Stomach smooth muscle (tissue), 2 donors: ENCODE results near the gene OR2V2.
"Not testable (repeated sequence)": the region's sequence is repeated elsewhere in the genome, so short reads cannot be mapped to it uniquely, and the experiment has no call there.

ENCODE experiments used
- H3K27ac ChIP-seq: one replicate; pipeline ENCODE4 v1.7.0; 2013; ENCODE audit warnings: mild to moderate bottlenecking, low read length, inconsistent platforms
- H3K27me3 ChIP-seq, 2 donors: one replicate each; pipeline ENCODE4 v1.7.0; 2013; ENCODE audit warnings: low read length in 2 of 2; ENCODE audit not compliant: insufficient read depth in 2 of 2, control insufficient read depth in 1 of 2
- H3K36me3 ChIP-seq, 2 donors: one replicate each; pipeline ENCODE4 v1.7.0; 2013; ENCODE audit warnings: low read length in 2 of 2; ENCODE audit not compliant: control insufficient read depth in 2 of 2, insufficient read depth in 2 of 2
- H3K4me1 ChIP-seq: one replicate; pipeline ENCODE4 v1.7.0; 2013; ENCODE audit warnings: low read length; ENCODE audit not compliant: control insufficient read depth, insufficient read depth
- H3K4me3 ChIP-seq, 2 donors: one replicate each; pipeline ENCODE4 v1.7.0; 2013; ENCODE audit warnings: low read length in 2 of 2
- H3K9ac ChIP-seq, 2 donors: one replicate each; pipeline ENCODE4 v1.7.0; 2013; ENCODE audit warnings: low read length in 2 of 2, mild to moderate bottlenecking in 1 of 2
- H3K9me3 ChIP-seq, 2 donors: one replicate each; pipeline ENCODE4 v1.7.0; 2013; ENCODE audit warnings: low read length in 2 of 2; ENCODE audit not compliant: control insufficient read depth in 2 of 2
- donor health status: healthy.
- donor health status: Pancreatic carcinoma.

Gene OR2V2

GRCh38 chr5:181105391-181106025 lies 41.9 kb upstream of the OR2V2 start:
- no peak overlapping the region for H3K4me3 ChIP-seq
- H3K36me3 ChIP-seq, result no peaks in the 10 kb centered on the region
- no peak overlapping the region for H3K9ac ChIP-seq
- peaks cover 33 to 34% of the 10 kb centered on the region in 2 donors for H3K27me3 ChIP-seq
- no peaks in the 10 kb centered on the region for H3K9me3 ChIP-seq
- H3K27ac ChIP-seq, result no peak overlapping the region
- peaks cover under 1% of the 10 kb centered on the region for H3K4me1 ChIP-seq

GRCh38 chr5:181107699-181108098 lies 39.7 kb upstream of the OR2V2 start:
- Histone ChIP-seq H3K36me3 (no peaks in the 10 kb centered on the region), H3K9me3 (no peaks in the 10 kb centered on the region), H3K4me3 (no peak overlapping the region), H3K9ac (no peak overlapping the region), H3K27ac (no peak overlapping the region), H3K27me3 (peaks cover 37 to 47% of the 10 kb centered on the region in 2 donors), H3K4me1 (no peaks in the 10 kb centered on the region)

GRCh38 chr5:181108578-181109165 lies 38.7 kb upstream of the OR2V2 start:
- no peak overlapping the region for H3K9ac ChIP-seq
- H3K36me3 ChIP-seq, result no peaks in the 10 kb centered on the region
- no peaks in the 10 kb centered on the region for H3K4me1 ChIP-seq
- no peak overlapping the region for H3K27ac ChIP-seq
- H3K4me3 ChIP-seq, result no peak overlapping the region
- no peaks in the 10 kb centered on the region for H3K9me3 ChIP-seq
- H3K27me3 ChIP-seq, result peaks cover 40 to 53% of the 10 kb centered on the region in 2 donors

GRCh38 chr5:181109489-181110013 lies 37.8 kb upstream of the OR2V2 start:
- Histone ChIP-seq H3K9ac (no peak overlapping the region), H3K4me3 (no peak overlapping the region), H3K27me3 (peaks cover 44 to 61% of the 10 kb centered on the region in 2 donors), H3K9me3 (peaks cover 3 to 4% of the 10 kb centered on the region in 2 donors), H3K27ac (no peak overlapping the region), H3K36me3 (no peaks in the 10 kb centered on the region), H3K4me1 (no peaks in the 10 kb centered on the region)

- Histone ChIP-seq H3K9me3 (peaks cover 3 to 4% of the 10 kb centered on the region in 2 donors), H3K4me3 (no peak overlapping the region), H3K27me3 (peaks cover 50 to 76% of the 10 kb centered on the region in 2 donors), H3K4me1 (no peaks in the 10 kb centered on the region), H3K27ac (no peak overlapping the region), H3K9ac (no peak overlapping the region), H3K36me3 (no peaks in the 10 kb centered on the region)
Observed at GRCh38 chr5:181111010-181111409, 36.4 kb upstream of the OR2V2 start.

- H3K36me3 ChIP-seq, result no peaks in the 10 kb centered on the region
- peaks cover 51 to 77% of the 10 kb centered on the region in 2 donors for H3K27me3 ChIP-seq
- no peaks in the 10 kb centered on the region for H3K4me1 ChIP-seq
- H3K9me3 ChIP-seq, result peaks cover 3 to 4% of the 10 kb centered on the region in 2 donors
- no peak overlapping the region for H3K27ac ChIP-seq
- no peak overlapping the region for H3K9ac ChIP-seq
- H3K4me3 ChIP-seq, result no peak overlapping the region
Observed at GRCh38 chr5:181112476-181112875, 34.9 kb upstream of the OR2V2 start.

- H3K9me3 ChIP-seq, H3K36me3 ChIP-seq: not testable (repeated sequence)
- peaks cover 52 to 72% of the 10 kb centered on the region in 2 donors for H3K27me3 ChIP-seq
Observed at GRCh38 chr5:181113572-181113971, 33.8 kb upstream of the OR2V2 start.

GRCh38 chr5:181114284-181114843 lies 33.0 kb upstream of the OR2V2 start:
- peaks cover 3 to 4% of the 10 kb centered on the region in 2 donors for H3K9me3 ChIP-seq
- H3K9ac ChIP-seq, result no peak overlapping the region
- H3K4me1 ChIP-seq, result no peaks in the 10 kb centered on the region
- no peak overlapping the region for H3K27ac ChIP-seq
- peaks cover 53 to 71% of the 10 kb centered on the region in 2 donors for H3K27me3 ChIP-seq
- H3K4me3 ChIP-seq, result no peak overlapping the region
- H3K36me3 ChIP-seq, result no peaks in the 10 kb centered on the region

More at GRCh38 chr5:181113572-181113971, 33.8 kb upstream of the OR2V2 start:
- not testable (repeated sequence) for H3K4me3 ChIP-seq, H3K4me1 ChIP-seq, H3K9ac ChIP-seq, H3K27ac ChIP-seq

- peaks cover 50 to 64% of the 10 kb centered on the region in 2 donors for H3K27me3 ChIP-seq
- no peak overlapping the region for H3K27ac ChIP-seq
- no peaks in the 10 kb centered on the region for H3K4me1 ChIP-seq
- no peaks in the 10 kb centered on the region for H3K36me3 ChIP-seq
- H3K9me3 ChIP-seq, result peaks cover 3 to 4% of the 10 kb centered on the region in 2 donors
- H3K9ac ChIP-seq, result no peak overlapping the region
- H3K4me3 ChIP-seq, result no peak overlapping the region
Observed at GRCh38 chr5:181114844-181115778, 32.3 kb upstream of the OR2V2 start.

- no peak overlapping the region for H3K27ac ChIP-seq
- H3K9ac ChIP-seq, result no peak overlapping the region
- peaks cover 3 to 4% of the 10 kb centered on the region in 2 donors for H3K9me3 ChIP-seq
- peaks cover 1% of the 10 kb centered on the region for H3K4me1 ChIP-seq
- H3K36me3 ChIP-seq, result no peaks in the 10 kb centered on the region
- peaks cover 46 to 52% of the 10 kb centered on the region in 2 donors for H3K27me3 ChIP-seq
- no peak overlapping the region for H3K4me3 ChIP-seq
Observed at GRCh38 chr5:181118369-181118768, 29.0 kb upstream of the OR2V2 start.
